HG03159 (cell line): Measurements from ENCODE around the gene CTNNAL1.
"Not testable (repeated sequence)": the region's sequence is repeated elsewhere in the genome, so short reads cannot be mapped to it uniquely, and the experiment has no call there.

ENCODE experiments used
- ATAC-seq: cut with Tn5 transposase; IDR thresholded peaks from one replicate; pipeline ENCODE4 v1.9.1; 2021; ENCODE audit warnings: mild to moderate bottlenecking, moderate library complexity; ENCODE audit not compliant: unreplicated experiment

Gene CTNNAL1, protein sequence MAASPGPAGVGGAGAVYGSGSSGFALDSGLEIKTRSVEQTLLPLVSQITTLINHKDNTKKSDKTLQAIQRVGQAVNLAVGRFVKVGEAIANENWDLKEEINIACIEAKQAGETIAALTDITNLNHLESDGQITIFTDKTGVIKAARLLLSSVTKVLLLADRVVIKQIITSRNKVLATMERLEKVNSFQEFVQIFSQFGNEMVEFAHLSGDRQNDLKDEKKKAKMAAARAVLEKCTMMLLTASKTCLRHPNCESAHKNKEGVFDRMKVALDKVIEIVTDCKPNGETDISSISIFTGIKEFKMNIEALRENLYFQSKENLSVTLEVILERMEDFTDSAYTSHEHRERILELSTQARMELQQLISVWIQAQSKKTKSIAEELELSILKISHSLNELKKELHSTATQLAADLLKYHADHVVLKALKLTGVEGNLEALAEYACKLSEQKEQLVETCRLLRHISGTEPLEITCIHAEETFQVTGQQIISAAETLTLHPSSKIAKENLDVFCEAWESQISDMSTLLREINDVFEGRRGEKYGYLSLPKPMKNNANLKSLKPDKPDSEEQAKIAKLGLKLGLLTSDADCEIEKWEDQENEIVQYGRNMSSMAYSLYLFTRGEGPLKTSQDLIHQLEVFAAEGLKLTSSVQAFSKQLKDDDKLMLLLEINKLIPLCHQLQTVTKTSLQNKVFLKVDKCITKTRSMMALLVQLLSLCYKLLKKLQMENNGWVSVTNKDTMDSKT

DNA sequence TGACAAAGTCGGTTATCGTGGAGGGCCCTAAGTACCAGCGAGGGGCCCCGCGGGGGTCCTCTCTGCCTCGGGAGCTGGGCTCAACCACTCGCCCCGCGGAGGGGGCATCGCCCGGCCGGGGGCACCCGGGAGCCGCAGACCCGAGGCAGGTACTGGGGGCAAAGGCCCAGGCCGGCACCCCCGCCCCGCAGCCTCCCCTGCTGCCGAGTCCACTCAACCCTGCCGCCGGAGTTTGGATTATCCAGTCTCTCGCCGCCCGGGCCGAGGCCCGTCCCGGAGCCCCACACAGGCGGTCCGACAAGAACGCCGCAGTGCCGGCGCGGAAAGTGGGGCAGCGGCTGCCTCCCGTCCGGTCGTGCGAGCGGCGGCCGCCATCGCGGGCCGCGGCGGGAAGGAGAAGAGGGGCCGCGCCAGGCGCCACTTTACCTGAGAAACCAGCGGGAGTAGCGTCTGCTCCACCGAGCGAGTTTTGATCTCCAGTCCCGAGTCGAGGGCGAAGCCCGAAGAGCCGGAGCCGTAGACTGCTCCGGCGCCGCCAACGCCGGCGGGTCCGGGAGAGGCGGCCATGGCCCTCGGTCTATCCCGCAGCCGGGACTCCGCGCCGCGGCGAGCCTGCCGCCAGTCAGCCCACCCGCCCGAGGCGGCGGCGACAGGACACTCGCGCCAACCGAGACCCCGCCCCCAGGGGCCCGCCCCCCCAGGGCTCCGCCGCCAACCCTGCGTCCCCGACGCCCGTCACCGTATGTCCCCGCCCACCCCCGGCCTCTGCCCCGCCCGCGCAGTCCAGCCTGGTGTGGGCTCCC, at the start of gene CTNNAL1:
Gene CTNNAL1, minus strand, starts transcription at position 624 of the 803 bp plus-strand sequence. Its CDS starts 57 bp downstream, at position 567.
- peak; percentile 64 for ATAC-seq

DNA sequence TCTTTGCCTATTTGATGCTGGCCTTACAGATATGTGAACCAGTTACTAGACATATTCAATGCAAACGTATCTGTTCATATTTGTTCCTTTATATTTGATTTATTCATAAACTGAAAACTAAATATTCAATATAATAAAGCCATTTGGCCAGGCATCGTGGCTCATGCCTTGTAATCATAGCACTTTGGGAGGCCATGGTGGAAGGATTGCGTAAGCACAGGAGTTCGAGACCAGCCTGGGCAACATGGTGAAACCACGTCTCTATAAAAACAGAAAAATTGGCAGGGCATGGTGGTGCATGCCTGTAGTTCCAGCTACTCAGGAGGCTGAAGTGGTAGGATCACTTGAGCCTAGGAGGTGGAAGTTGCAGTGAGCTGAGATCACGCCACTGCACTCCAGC, 49.2 kb upstream of the CTNNAL1 start:
- no peak for ATAC-seq

DNA sequence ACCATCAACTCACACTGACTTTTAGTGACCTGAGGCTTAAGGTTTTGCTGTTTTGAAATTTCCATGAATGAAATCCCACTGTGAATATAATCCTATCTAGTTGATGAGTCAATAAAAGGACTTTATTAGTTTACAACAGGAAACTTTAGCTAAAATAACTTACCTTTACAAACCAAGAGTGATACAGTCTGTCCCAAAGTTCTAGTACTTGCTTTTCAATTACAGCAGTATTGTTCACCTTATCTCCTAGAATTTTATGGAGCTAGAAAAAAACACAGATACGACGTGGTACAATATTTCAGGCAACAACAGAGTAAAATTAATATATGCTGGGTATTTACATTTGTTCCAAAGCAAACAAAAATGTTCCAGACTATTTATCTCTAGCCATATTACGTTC, 46.9 kb upstream of the CTNNAL1 start:
- no peak for ATAC-seq

DNA sequence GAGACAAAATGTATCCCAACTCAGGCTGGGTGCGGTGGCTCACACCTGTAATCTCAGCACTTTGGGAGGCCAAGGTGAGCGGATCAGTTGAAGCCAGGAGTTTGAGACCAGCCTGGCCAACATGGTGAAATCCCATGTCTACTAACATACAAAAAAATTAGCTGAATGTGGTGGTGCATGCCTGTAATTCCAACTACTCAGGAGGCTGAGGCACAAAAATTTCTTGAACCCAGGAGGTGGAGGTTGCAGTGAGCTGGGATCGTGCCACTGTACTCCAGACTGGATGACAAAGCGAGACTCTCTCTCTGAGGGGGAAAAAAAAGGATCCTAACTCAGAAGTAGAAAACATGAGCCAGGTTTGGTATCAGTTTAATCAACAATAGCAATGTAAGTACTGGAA, 39.8 kb upstream of the CTNNAL1 start:
- ATAC-seq = not testable (repeated sequence)

DNA sequence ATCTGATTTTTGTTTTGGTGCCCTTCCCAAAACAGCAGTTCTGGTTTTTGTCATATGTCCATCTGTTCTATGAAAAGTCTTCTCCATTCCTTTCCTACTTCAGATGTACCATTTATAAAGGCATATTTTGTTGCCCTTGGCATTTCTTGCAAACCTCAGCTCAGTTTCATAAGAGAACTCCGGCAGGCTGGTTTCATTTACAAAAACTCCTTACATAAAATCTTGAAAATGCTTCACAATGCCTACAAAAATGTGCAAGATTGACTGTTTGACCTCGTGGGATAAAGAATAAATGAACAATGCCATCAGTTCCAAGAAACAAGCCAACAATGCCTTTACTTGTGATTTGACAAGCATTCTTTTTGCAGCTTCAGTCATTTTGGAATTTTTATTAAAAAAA, 39.1 kb upstream of the CTNNAL1 start:
- no peak for ATAC-seq

DNA sequence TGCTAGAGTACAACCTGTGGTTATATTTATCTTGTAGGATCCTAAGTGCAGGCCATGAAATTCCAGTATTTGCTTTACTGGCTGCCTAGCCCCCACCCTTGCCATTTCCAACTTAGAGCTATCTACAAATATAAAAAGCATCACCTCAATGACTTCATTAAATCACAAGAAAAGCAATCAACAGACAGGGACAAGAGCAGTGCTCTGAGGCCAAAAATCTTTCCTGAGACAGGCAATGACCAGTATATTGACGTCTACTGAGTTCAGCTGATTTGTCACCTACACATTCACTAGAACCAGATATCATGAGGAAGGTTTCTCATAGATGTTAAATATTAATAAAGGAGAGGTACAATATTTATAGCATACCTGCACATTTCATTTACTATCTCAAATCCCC, 38.4 kb upstream of the CTNNAL1 start:
- ATAC-seq = no peak

DNA sequence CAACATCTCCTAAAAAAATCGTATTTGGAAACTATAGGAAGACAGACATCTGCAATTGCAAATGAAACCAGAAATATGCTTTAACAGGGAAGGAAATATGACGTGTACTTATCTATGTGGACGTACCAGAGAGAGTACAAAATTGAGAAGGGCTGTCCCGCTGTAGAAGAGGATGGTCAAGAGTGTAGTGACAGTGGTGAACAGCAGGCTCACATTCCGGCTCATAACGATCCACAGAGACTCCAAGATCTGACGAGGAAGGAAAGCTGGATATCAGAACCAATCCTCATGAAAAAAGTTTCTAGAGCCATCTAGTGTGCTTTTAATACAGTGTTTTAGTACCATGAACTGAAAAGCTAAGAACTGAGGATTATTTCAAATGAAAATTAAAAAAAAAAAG, 37.1 kb upstream of the CTNNAL1 start:
- no peak for ATAC-seq

DNA sequence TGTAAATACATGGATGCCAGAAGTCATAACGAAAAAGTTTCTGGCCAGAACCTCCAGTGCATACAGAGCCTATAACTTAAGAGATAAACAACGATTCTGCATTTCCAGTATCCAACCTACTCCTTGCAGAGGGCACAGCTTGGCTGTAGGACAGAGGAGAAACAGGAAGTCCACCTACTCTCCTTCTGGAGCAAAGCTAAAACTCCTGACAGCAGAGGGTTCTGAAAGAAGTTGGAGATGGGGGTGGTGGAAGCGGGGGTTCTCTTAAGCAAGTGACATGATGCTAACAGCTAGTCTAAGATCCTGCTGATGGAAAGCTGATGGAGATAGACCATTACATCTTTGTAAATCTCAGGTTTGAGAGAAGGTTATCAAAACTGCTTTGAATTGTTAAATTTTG, 35.5 kb upstream of the CTNNAL1 start:
- no peak for ATAC-seq

DNA sequence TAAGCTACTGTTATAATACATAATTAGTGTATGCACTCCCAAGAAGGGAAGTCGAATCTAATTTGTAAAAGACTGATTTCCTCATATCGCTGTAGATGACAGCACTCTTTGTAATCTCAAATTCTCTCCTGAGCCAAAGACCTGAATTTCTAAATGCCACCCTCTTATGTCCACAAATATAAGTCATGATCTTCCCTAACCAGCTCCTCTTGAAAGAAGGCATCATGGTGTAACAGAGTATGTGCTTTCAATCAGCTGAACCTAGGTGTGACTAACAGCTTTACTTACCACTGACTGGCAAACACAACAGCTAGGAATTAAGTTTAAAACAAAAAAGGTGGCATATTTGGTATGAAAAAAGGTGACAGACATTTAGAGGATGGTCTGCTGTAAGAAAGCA, 34.0 kb upstream of the CTNNAL1 start:
- no peak for ATAC-seq

DNA sequence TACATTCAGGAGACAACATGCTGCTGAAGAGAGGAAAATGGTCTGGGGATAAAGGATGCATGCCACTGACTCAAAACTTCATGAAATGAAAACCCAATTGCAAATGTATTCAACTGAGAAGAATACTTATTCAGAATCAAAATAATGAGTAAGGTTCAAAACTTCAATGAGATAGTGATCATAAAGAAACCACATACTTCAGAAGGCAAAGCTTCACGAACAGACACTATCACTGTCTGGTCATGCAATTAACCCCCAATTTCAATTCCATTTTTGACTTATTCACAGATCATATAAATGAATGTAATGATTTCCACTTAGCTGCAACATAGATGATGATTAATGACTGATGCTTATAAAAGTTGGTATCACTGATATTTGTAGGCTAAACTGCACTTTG, 33.0 kb upstream of the CTNNAL1 start:
- no peak for ATAC-seq

DNA sequence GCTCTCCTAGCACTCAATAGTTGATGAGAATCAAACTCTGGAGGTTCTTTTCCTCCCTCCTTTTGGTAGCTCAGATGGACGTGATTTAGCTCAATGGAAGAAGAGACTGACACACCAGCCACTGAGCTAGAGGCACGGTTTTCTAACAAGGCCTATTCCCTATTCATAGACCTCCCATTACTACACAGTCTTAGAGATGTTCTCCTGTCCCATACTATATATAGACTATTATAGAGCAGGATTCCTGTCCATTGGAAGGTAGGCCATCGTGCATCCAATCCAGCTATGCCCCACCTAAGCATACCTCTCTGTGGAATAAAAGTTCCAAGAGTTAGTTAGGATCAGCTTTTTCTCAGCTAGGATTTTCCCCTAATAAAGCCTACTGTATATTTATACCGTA, 30.3 kb upstream of the CTNNAL1 start:
- no peak for ATAC-seq

DNA sequence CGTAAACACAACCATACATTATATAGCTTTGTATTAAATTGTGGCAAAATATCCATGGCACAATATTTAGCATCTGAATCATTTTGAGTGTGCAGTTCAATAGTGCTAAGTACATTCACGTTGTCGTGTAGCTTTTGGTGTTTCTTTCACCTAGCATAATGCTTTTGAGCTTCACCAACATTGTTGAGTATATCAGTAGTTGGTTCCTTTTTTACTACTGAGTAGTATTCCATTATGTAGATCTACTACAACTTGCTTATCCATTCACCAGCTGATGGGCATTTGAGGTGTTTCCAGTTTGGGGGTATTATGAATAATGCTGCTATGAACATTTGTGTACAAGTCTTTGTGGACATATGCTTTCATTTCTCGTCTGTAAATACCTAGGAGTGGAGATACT, 27.3 kb upstream of the CTNNAL1 start:
- no peak for ATAC-seq

DNA sequence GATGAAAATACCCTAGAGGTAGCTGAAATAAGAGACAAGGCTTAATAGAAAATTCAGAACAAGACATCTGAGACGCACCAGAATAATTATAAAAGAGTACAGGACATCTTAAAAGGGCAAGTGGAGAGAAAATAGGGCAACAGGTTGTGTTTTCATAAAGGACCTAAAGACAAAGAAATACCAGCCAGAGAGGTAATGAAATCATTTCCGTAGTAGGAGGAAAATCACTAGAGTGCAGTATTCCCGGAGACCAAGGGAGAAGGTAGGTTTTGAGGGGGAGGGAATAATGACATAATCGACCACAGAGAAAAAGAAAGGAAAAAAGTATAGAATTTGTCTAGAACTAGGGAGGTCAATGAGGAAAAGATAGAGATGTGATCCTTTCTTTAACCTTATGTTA, 26.2 kb upstream of the CTNNAL1 start:
- ATAC-seq = no peak

DNA sequence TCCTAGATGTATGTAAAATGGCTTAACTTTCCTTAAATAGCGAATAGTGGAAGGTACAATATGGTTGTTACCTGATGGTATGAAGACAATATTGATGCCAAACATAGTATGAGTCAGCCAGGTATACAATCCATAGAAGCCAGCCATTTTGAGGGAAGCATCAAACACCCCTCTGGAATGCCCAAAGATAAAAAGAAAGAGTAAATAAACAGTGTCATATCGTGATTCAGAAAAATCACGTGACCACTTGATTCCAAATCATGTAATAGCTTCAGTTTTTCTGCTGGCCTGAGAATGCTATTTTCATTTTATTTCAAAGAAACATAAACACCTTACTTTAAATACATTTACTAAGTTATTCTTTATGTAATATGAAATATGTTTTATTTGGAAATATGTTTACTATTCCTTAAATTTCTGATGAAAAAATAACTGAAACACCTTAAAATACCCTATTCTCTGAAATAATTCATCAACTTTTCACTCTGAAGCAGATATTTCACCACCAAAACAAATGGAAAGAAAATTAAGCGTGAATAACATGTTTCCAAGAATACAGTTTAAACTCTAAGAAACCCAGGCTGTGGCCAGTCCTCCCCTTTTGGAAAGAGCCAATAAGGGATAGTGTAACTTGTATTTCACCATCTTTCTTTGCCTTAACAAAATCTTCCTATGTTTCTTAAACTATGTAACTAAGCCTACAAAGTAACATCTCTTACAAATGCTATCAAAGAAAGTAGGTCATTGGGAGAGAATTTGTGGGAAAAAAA, 24.8 kb upstream of the CTNNAL1 start:
- ATAC-seq = no peak

DNA sequence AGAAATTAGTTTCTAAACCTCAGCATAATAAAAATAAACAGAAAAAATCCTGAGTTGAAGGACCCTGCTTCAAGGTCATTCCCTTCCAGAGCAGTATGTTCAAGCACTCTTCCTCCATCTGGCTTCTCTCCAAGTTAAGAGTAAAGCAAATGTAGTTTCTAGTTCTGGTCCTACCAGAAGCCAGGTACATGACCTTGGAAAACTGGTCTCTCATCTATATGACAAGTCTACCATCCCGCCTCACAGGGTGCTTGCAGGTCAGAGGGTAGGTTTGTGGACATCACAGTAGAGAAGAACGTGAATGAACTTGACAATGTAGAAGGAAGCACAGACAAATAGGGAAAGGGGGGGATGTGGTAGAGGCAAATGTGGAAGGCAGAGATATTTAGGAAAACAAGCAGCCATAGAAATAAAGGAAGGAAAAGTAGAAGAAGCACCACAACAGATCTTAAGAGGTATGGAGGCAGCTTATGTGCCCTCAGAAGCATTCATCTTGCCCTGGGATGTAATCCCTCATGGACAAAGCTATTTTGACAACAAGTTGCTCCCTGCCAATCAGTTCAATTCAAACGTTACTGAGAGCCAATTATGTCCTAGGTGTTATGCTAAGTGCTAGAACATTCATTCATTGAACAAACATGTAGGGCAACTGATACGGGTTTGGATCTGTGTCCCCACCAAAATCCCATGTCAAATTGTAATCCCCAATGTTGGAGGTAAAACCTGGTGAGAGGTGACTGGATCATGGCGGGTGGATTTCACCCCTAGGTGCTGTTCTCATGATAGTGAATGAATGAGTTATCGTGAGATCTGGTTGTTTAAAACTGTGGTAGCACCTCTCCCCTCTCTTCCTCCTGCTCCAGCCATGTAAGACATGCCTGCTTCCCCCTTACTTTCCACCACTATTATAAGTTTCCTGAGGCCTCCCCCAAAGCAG, 23.7 kb upstream of the CTNNAL1 start:
- ATAC-seq = no peak

DNA sequence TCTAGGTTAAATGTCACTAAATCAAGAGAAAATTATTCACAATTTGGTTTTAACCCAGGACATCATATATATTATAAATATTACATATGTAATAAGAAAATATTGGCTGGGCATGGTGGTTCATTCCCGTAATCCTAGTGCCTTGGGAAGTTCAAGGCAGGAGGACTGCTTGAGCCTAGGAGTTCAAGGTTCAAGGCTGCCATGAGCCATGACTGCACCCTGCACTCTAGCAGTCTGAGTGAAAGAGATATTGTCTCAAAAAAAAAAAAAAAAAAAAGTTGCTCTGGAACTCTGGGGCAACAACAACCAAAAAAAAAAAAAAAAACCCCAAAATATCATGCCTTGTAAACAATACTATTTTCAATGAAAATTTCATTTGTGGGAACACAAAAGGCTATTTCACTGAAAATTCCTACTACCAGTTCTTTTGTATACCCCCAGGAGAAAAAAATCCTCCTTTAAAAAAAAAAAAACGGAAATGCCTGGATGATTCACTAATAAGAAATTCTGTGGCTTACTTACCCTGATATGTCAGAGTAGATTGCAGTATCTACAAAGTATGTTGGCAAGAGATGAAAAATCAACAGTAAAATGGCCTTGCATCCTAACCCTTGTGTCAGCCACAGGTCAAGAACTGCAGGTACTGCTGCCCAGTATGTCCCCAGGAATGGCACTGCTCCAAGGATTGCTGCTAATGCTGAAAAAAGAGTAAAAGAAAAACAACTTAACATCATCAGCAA, 22.6 kb upstream of the CTNNAL1 start:
- ATAC-seq = no peak

DNA sequence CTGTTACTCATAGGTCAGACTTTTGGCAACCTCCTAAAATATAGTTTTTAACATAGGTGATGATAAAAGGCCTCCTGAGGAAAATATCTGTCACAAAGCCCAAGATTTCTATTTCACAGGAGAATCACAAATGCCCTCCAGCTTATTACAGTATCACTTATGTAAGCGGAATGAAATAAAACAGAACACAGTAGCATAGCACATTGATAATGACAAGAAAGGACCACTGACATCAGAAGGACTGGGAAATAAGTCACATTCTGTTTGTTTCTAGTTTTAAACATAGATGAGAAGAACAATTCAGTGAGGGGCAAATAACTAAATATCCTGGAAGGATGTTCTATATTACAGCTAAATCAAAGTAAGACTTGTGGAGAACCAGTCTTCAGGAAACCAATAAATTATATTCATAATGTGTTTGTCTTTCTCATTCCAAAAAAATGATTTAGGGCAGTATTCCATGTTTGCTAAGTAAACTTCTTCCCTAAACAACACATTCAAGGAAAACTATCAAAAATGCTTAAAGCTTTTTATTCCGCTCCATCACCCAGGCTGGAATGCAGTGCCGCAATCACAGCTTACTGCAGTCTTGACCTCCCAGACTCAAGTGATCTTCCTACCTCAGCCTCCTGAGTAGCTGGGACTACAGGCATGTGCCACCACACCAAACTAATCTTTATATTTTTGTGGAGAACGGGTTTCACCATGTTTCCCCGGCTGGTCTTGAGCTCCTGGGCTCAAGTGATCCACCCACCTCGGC, 20.8 kb upstream of the CTNNAL1 start:
- ATAC-seq = no peak

DNA sequence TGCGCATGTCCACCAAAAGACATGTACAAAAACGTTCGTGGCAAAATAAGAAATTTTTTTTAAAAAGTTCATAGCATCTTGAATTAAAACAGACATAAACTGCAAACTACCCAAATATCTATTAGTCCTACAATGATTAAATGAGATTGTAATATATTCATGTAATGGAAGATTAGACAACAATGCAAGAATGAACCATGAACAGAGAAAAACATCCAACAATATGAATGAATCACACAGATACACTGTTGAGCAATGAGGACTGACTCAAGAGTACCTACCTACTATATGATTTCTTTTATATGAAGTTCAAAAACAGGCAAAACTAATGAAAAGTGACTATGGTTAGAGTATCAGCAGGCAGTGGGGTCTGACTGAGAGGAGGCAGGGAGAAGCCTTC, 17.9 kb upstream of the CTNNAL1 start:
- ATAC-seq = no peak
